K562 (cell line): ENCODE data around the gene ID4.

Experiments used
- ZNF274 ChIP-seq: IDR thresholded peaks from 2 replicates; pipeline ENCODE4 v1.6.1; 2011; ENCODE audit warnings: low read depth, mild to moderate bottlenecking, low read length, moderate library complexity, borderline replicate concordance
- ZNF695 ChIP-seq: fragments of 450-650 bp; formaldehyde crosslinking; IDR thresholded peaks from 2 replicates; pipeline ENCODE4 v1.4.0; 2020; ENCODE audit warnings: mild to moderate bottlenecking, moderate library complexity

DNA sequence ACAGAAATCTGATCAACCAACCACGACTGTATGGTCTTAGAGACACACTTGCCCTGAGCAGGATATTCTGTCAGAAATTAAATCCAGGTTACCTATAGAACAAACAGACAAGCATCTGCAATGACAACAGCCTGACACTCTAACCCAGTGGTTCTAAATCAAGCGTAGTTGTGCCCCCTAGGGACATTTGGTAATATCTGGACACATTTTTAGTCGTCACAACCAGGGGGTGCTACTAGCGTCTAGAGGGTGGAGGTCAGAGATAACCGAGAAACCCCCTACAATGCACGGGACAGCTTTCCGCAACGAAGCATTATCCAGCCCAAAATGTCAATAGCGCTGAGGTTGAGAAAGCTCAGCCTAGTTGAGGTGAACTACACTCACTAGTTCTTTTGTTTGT is 32.3 kb downstream of the ID4 start:
- no peak for TF ChIP-seq ZNF274
- TF ChIP-seq ZNF695 = no peak
